ENCODE data around the gene RCBTB2. TPM values are rescaled to one million over a fixed set of nuclear protein-coding genes. Genes with fewer than 3 reads are reported as not detected.
A peak's percentile ranks its signal among the peaks of the same experiment; 100 is the strongest.

Gene RCBTB2
- total RNA-seq, 4 donors from 2014 or later, result 1.7 to 9.1 (median 7.6) TPM

DNA sequence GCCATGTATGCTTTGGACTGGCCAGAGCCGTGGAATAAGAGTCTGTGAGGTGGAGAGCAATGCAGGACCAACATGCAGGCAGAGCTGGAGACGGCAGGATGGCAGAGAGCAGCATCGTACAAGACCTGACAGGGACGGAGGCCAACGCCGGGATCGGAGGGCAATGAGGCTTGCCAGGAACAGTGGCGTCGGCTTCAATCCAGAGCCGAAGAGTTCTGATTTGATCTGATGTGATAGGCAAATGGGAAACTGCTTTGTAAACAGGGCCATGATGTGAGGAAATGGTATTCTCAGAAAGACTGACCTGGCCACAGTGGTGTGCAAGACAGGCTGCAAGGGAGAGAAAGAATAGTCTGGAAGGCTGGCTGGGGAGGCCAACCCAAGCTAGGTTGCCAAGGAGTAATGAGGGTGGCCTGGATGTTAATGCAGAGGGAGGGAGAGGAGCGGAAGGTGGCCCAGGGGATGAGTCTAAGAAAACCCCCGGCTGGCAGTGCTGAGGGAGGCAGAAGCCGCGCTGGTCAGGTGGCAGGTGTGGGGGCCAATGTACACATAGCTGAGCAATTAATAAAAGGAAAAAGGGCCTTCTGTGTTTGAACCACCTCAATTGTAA, 26.7 kb downstream of the RCBTB2 start:
- Histone ChIP-seq H3K27me3 (no peaks in the 10 kb centered on the region), H3K27ac (peak overlapping the region; percentile 71 to 74 (median 72)), H3K36me3 (no peaks in the 10 kb centered on the region), H3K9me3 (no peaks in the 10 kb centered on the region), H3K4me1 (peaks cover 4 to 13% of the 10 kb centered on the region in 2 donors), H3K4me3 (peak overlapping the region in 1 of 4 donors; percentile 14)
- in situ Hi-C loops (cut with MboI; ENCODE audit: low sequenced_read_pairs in 4 of 4) (no loop called here), intact Hi-C loops (cut with DNase I; ENCODE audit: low total_unique reads) (no loop called here)
- TF ChIP-seq POLR2A (IDR thresholded peaks at IDR 0.05) (no peak), CTCF (IDR thresholded peaks at IDR 0.05 in 4 of 5, conservative IDR thresholded peaks at IDR 0.05 in 1 of 5) (no peak)
- DNase-seq (no peak), ATAC-seq (peak in 1 of 2 donors; percentile 30)

DNA sequence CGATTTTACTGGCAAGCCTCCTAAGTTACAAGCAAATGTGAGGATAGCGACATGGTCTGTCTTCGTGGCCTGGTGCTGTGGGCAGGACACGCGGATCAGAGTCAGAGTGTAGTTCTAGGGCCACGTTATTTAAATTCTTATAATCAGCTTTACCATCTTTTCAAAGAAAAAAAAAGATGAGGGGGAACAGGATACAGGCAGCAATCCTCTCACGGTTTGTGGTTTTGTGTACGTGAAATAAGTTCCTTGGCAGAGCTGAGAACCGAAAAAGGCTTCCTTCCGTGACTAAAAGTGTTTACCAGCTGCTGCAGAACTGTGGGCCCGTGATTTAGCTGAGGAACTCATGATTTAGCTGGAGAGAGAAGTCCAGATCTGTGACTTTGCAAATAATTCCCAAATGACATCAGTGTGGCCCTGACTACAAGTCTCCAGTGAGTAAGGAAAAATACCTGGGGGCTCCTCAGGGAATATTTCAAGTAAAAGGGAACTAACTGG, 27.2 kb downstream of the RCBTB2 start:
- intact Hi-C loops (cut with DNase I; ENCODE audit: low total_unique reads), result no loop called here
- no peak for TF ChIP-seq POLR2A (IDR thresholded peaks at IDR 0.05)
- no peak for TF ChIP-seq CTCF (IDR thresholded peaks at IDR 0.05 in 4 of 5, conservative IDR thresholded peaks at IDR 0.05 in 1 of 5)
- peaks cover 4 to 13% of the 10 kb centered on the region in 2 donors for H3K4me1 ChIP-seq
- ATAC-seq, result peak; percentile 65 to 69
- no peaks in the 10 kb centered on the region for H3K9me3 ChIP-seq
- in situ Hi-C loops (cut with MboI; ENCODE audit: low sequenced_read_pairs in 4 of 4), result no loop called here
- no peaks in the 10 kb centered on the region for H3K36me3 ChIP-seq
- H3K27ac ChIP-seq, result peak overlapping the region; percentile 71 to 74 (median 72)
- H3K27me3 ChIP-seq, result no peaks in the 10 kb centered on the region
- DNase-seq, result peak; percentile 41 to 42
- peak overlapping the region in 1 of 4 donors; percentile 14 for H3K4me3 ChIP-seq

DNA sequence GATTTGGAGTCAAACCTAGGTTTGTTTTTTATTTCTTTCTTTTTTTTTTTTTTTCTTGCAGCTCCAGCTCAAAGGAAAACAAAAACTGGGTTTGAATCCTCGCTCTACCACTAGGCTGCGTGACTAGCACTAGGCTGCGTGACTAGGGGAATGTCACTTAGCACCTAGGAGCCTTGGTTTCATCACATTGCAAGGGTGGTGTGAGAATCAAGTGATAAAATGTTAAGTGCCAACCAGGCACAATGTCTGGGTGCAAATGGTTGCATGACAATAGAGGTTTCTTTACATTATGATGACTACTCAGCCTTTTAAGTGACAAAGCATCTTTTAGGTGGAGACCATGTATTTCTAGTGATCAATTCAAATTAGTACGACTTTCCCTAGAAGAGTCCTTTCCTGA, 27.9 kb downstream of the RCBTB2 start:
- H3K27ac ChIP-seq, result peak overlapping the region; percentile 71 to 74 (median 72)
- peaks cover 4 to 13% of the 10 kb centered on the region in 2 donors for H3K4me1 ChIP-seq
- TF ChIP-seq CTCF (IDR thresholded peaks at IDR 0.05 in 4 of 5, conservative IDR thresholded peaks at IDR 0.05 in 1 of 5) (no peak), POLR2A (IDR thresholded peaks at IDR 0.05) (no peak)
- no peaks in the 10 kb centered on the region for H3K9me3 ChIP-seq
- no peak overlapping the region for H3K4me3 ChIP-seq
- intact Hi-C loops (cut with DNase I; ENCODE audit: low total_unique reads) (no loop called here), in situ Hi-C loops (cut with MboI; ENCODE audit: low sequenced_read_pairs in 4 of 4) (no loop called here)
- no peaks in the 10 kb centered on the region for H3K36me3 ChIP-seq
- ATAC-seq (no peak), DNase-seq (no peak)
- no peaks in the 10 kb centered on the region for H3K27me3 ChIP-seq

DNA sequence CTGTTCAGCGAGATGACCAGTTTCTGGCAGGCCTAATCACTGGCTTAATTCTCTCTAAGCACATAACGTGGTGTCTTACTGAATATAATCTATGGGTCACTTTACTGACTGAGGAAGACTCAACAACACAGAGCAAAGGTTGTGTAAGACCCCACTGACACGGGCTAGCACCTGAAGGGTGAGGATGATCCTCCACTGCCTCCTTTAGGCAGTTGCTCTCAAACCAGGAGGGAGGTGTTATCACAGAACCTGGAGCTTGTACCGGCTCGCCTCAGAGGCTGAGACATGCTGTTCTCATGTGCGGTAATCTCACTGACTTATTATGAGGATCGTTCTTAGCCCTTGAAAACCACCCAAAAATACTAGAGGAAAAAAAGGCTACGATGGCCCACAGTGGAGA, 28.3 kb downstream of the RCBTB2 start:
- in situ Hi-C loops (cut with MboI; ENCODE audit: low sequenced_read_pairs in 4 of 4), result no loop called here
- intact Hi-C loops (cut with DNase I; ENCODE audit: low total_unique reads), result no loop called here

More for the DNA sequence above, 28.3 kb downstream of the RCBTB2 start:
- Histone ChIP-seq H3K9me3 (no peaks in the 10 kb centered on the region), H3K36me3 (no peaks in the 10 kb centered on the region), H3K27ac (peak overlapping the region; percentile 71 to 74 (median 72)), H3K4me3 (no peak overlapping the region), H3K27me3 (no peaks in the 10 kb centered on the region), H3K4me1 (peaks cover 4 to 13% of the 10 kb centered on the region in 2 donors)
- TF ChIP-seq POLR2A (IDR thresholded peaks at IDR 0.05) (no peak), CTCF (IDR thresholded peaks at IDR 0.05 in 4 of 5, conservative IDR thresholded peaks at IDR 0.05 in 1 of 5) (no peak)
- DNase-seq (no peak), ATAC-seq (no peak)

Measured in gastrocnemius medialis (tissue), 4 donors.